Measurements from ENCODE around the gene ATF6.

- TF ChIP-seq MAX (CRISPR knock-in tag; IDR thresholded peaks at IDR 0.05) = no peak
- TF ChIP-seq ETV6 (CRISPR knock-in tag; IDR thresholded peaks at IDR 0.05) = no peak
- TF ChIP-seq CTCF (IDR thresholded peaks at IDR 0.05) = no peak
- no peak for TF ChIP-seq TEAD4 (CRISPR knock-in tag; IDR thresholded peaks at IDR 0.05)
- TF ChIP-seq CREB1 (CRISPR knock-in tag; IDR thresholded peaks at IDR 0.05) = no peak
- TF ChIP-seq MXD4 (CRISPR knock-in tag; IDR thresholded peaks at IDR 0.05; ENCODE audit: borderline replicate concordance) = no peak
- no peak for TF ChIP-seq USF2 (CRISPR knock-in tag; IDR thresholded peaks at IDR 0.05)
- TF ChIP-seq OVOL2 (CRISPR knock-in tag; IDR thresholded peaks at IDR 0.05; ENCODE audit: borderline replicate concordance) = no peak
- TF ChIP-seq MLX (CRISPR knock-in tag; IDR thresholded peaks at IDR 0.05) = no peak
These were observed 223.7 kb downstream of the ATF6 start for GRCh38 chr1:161989786-161990185.

All from WTC11 (cell line).